ENCODE results near the gene VAT1. TPM values are rescaled to one million over a fixed set of nuclear protein-coding genes. Genes with fewer than 3 reads are reported as not detected.

Gene VAT1
- total RNA-seq, 2 donors from 2014 or later: 89.1 to 255 TPM

- peaks cover 5% of the 10 kb centered on the region for H3K4me1 ChIP-seq (replicated peaks)
- no peak overlapping the region for H3K4me3 ChIP-seq
- intact Hi-C loops (cut with DNase I): no loop called here
Observed at GRCh38 chr17:43018932-43019331, 3.3 kb downstream of the VAT1 start.

GRCh38 chr17:43018008-43018853, 4.0 kb downstream of the VAT1 start:
- no peaks in the 10 kb centered on the region for H3K36me3 ChIP-seq
- no peak overlapping the region for H3K4me3 ChIP-seq
- no peak for TF ChIP-seq CTCF (IDR thresholded peaks at IDR 0.05)
- no peak for TF ChIP-seq POLR2A (IDR thresholded peaks at IDR 0.05)
- TF ChIP-seq POLR2AphosphoS5 (IDR thresholded peaks at IDR 0.05): no peak
- H3K9me3 ChIP-seq: no peaks in the 10 kb centered on the region
- intact Hi-C loops (cut with DNase I): no loop called here
- peaks cover 5% of the 10 kb centered on the region for H3K4me1 ChIP-seq (replicated peaks)
- no peaks in the 10 kb centered on the region for H3K27me3 ChIP-seq (replicated peaks; ENCODE audit: insufficient read depth)
- no peak for DNase-seq (ENCODE audit: low spot score)
- H3K27ac ChIP-seq: no peak overlapping the region
- 67% methylated on average over 19 of the region's 19 CpGs for WGBS

More at GRCh38 chr17:43018932-43019331, 3.3 kb downstream of the VAT1 start:
- H3K27ac ChIP-seq: no peak overlapping the region
- no peaks in the 10 kb centered on the region for H3K27me3 ChIP-seq (replicated peaks; ENCODE audit: insufficient read depth)
- WGBS: 61% methylated on average over 4 of the region's 4 CpGs
- no peaks in the 10 kb centered on the region for H3K9me3 ChIP-seq
- no peak for DNase-seq (ENCODE audit: low spot score)
- H3K36me3 ChIP-seq: no peaks in the 10 kb centered on the region
- no peak for TF ChIP-seq CTCF (IDR thresholded peaks at IDR 0.05)
- no peak for TF ChIP-seq POLR2A (IDR thresholded peaks at IDR 0.05)
- no peak for TF ChIP-seq POLR2AphosphoS5 (IDR thresholded peaks at IDR 0.05)

GRCh38 chr17:43016216-43016615, 6.0 kb downstream of the VAT1 start:
- H3K27me3 ChIP-seq (replicated peaks; ENCODE audit: insufficient read depth): no peaks in the 10 kb centered on the region
- no peak for DNase-seq (ENCODE audit: low spot score)
- TF ChIP-seq POLR2A (IDR thresholded peaks at IDR 0.05) (no peak), POLR2AphosphoS5 (IDR thresholded peaks at IDR 0.05) (no peak), CTCF (IDR thresholded peaks at IDR 0.05) (no peak)
- peaks cover 5% of the 10 kb centered on the region for H3K4me1 ChIP-seq (replicated peaks)
- H3K27ac ChIP-seq: peak overlapping the region; percentile 5 to 27
- intact Hi-C loops (cut with DNase I): no loop called here
- peaks cover 0 to 3% of the 10 kb centered on the region in 2 donors for H3K36me3 ChIP-seq
- no CpG with 5 or more reads among the region's 7 CpGs for WGBS
- no peak overlapping the region for H3K4me3 ChIP-seq
- no peaks in the 10 kb centered on the region for H3K9me3 ChIP-seq

- WGBS: 59% methylated on average over 9 of the region's 9 CpGs
- Histone ChIP-seq H3K27ac (peak overlapping the region; percentile 33 to 41), H3K27me3 (replicated peaks; ENCODE audit: insufficient read depth) (no peaks in the 10 kb centered on the region), H3K36me3 (peaks cover 0 to 3% of the 10 kb centered on the region in 2 donors), H3K4me3 (no peak overlapping the region), H3K9me3 (no peaks in the 10 kb centered on the region), H3K4me1 (replicated peaks) (peaks cover 5% of the 10 kb centered on the region)
- intact Hi-C loops (cut with DNase I): no loop called here
- peak; percentile 30 for TF ChIP-seq POLR2AphosphoS5 (IDR thresholded peaks at IDR 0.05)
- TF ChIP-seq POLR2A (IDR thresholded peaks at IDR 0.05): no peak
- DNase-seq (ENCODE audit: low spot score): no peak
Observed at GRCh38 chr17:43015579-43015978, 6.6 kb downstream of the VAT1 start.

- Histone ChIP-seq H3K4me3 (no peak overlapping the region), H3K4me1 (replicated peaks) (peaks cover 2% of the 10 kb centered on the region), H3K36me3 (peaks cover 0 to 3% of the 10 kb centered on the region in 2 donors), H3K27me3 (replicated peaks; ENCODE audit: insufficient read depth) (no peaks in the 10 kb centered on the region), H3K27ac (peak overlapping the region; percentile 33 to 41), H3K9me3 (no peaks in the 10 kb centered on the region)
- TF ChIP-seq POLR2AphosphoS5 (IDR thresholded peaks at IDR 0.05) (no peak), CTCF (IDR thresholded peaks at IDR 0.05) (no peak), POLR2A (IDR thresholded peaks at IDR 0.05) (no peak)
- intact Hi-C loops (cut with DNase I): no loop called here
- no peak for DNase-seq (ENCODE audit: low spot score)
- WGBS: 76% methylated on average over 8 of the region's 8 CpGs
Observed at GRCh38 chr17:43014649-43015542, 7.3 kb downstream of the VAT1 start.

Data from prostate gland (tissue), 2 donors.